ENCODE data around the gene GPSM1.

GRCh38 chr9:136387217-136387616, 59.9 kb downstream of the GPSM1 start:
- TF ChIP-seq POLR2A (IDR thresholded peaks at IDR 0.05) (no peak), CTCF (IDR thresholded peaks at IDR 0.05) (no peak), EP300 (IDR thresholded peaks at IDR 0.05) (no peak)

All from tibial nerve (tissue), 4 donors.